H1 (cell line): ENCODE data around the gene BARX2. TPM values are rescaled to one million over a fixed set of nuclear protein-coding genes. Genes with fewer than 3 reads are reported as not detected.

Experiments used
- CTCF ChIA-PET: fragments of 300-600 bp; sonication (Branson Sonifier 250); formaldehyde crosslinking; loops from one replicate; lab custom pipeline; 2021; ENCODE audit not compliant: partially characterized antibody; lab: Charles Lee
- POLR2A ChIA-PET: fragments of 300-600 bp; sonication (Branson Sonifier 250); formaldehyde crosslinking; loops from one replicate; lab custom pipeline; 2021; ENCODE audit warnings: inconsistent platforms; ENCODE audit not compliant: partially characterized antibody; lab: Charles Lee
- DNase-seq, 2 experiments: peaks; one replicate each; pipeline versions ENCODE4 v3.0.0 to v3.0.0-alpha.2; 2010 to 2022; ENCODE audit warnings: low spot score in 2 of 2, low read depth in 1 of 2, mixed read lengths in 1 of 2
- FAIRE-seq: peaks from 2 replicates; lab custom pipeline; 2011; peaks lifted over from hg19 to GRCh38; lab: Jason Lieb, UNC
- H2AFZ ChIP-seq: 2 replicates; pipeline ENCODE4 v1.8.1; 2012; ENCODE audit warnings: low read length, inconsistent platforms
- H2AK5ac ChIP-seq: 2 replicates; pipeline ENCODE4 v1.6.1; 2013; ENCODE audit warnings: low read depth, low read length
- H2BK120ac ChIP-seq: replicated peaks from 2 replicates; pipeline ENCODE3; 2013; ENCODE audit warnings: low read depth, low read length, inconsistent platforms
- H2BK12ac ChIP-seq: 2 replicates; pipeline ENCODE4 v1.6.1; 2013; ENCODE audit warnings: low read depth, low read length
- H2BK15ac ChIP-seq: 2 replicates; pipeline ENCODE4 v1.6.1; 2013; ENCODE audit warnings: low read length
- H2BK20ac ChIP-seq: 2 replicates; pipeline ENCODE4 v1.6.1; 2013; ENCODE audit warnings: low read length
- H2BK5ac ChIP-seq: 2 replicates; pipeline ENCODE4 v1.6.1; 2013; ENCODE audit warnings: low read depth, low read length
- H3K14ac ChIP-seq: 2 replicates; pipeline ENCODE4 v1.6.1; 2013; ENCODE audit warnings: inconsistent platforms; ENCODE audit not compliant: insufficient read length
- H3K18ac ChIP-seq: 2 replicates; pipeline ENCODE4 v1.6.1; 2013; ENCODE audit warnings: low read length; ENCODE audit errors: extremely low read depth
- H3K23ac ChIP-seq: 2 replicates; pipeline ENCODE4 v1.6.1; 2013; ENCODE audit warnings: inconsistent platforms; ENCODE audit not compliant: insufficient read length
- H3K23me2 ChIP-seq: 2 replicates; pipeline ENCODE4 v1.6.1; 2013; ENCODE audit warnings: low read depth, low read length
- H3K27ac ChIP-seq: 2 replicates; pipeline ENCODE4 v1.6.1; 2011; ENCODE audit warnings: low read depth, low read length, inconsistent platforms
- H3K27me3 ChIP-seq, 4 experiments: replicated peaks in 1 of 4; 1 replicate in 1 of 4; 2 replicates in 3 of 4; pipeline versions ENCODE4 v1.6.1 to v1.8.1; 2011 to 2013; ENCODE audit warnings: low read length in 3 of 4, mild to moderate bottlenecking in 3 of 4, inconsistent platforms in 2 of 4, mixed read lengths in 2 of 4, moderate library complexity in 1 of 4; ENCODE audit not compliant: control insufficient read depth in 3 of 4, insufficient read depth in 3 of 4; ENCODE audit errors: extremely low read depth in 1 of 4
- H3K36me3 ChIP-seq, 4 experiments: 2 replicates each; pipeline versions ENCODE4 v1.6.1 to v1.8.1; 2011 to 2013; ENCODE audit warnings: mild to moderate bottlenecking in 4 of 4, low read length in 3 of 4, moderate library complexity in 2 of 4, control low read depth in 1 of 4, inconsistent platforms in 1 of 4; ENCODE audit not compliant: insufficient read depth in 4 of 4, control insufficient read depth in 2 of 4
- H3K4ac ChIP-seq: replicated peaks from 2 replicates; pipeline ENCODE3; 2013; ENCODE audit warnings: low read length, low read depth, mixed read lengths, inconsistent platforms; ENCODE audit not compliant: insufficient read length
- H3K4me1 ChIP-seq, 4 experiments: replicated peaks in 1 of 4; 1 replicate in 1 of 4; 2 replicates in 3 of 4; pipeline versions ENCODE4 v1.6.1 to v1.8.1; 2011 to 2013; ENCODE audit warnings: low read length in 3 of 4, inconsistent platforms in 2 of 4, mixed read lengths in 1 of 4; ENCODE audit not compliant: insufficient read depth in 4 of 4, control insufficient read depth in 3 of 4
- H3K4me2 ChIP-seq, 2 experiments: 2 replicates each; pipeline versions ENCODE4 v1.6.1 to v1.8.1; 2011 to 2013; ENCODE audit warnings: low read depth in 2 of 2, low read length in 2 of 2, control low read depth in 1 of 2, inconsistent platforms in 1 of 2, mild to moderate bottlenecking in 1 of 2; ENCODE audit not compliant: insufficient read depth in 1 of 2
- H3K4me3 ChIP-seq, 4 experiments: fragments of 200-600, 300-600 bp in 1 of 4; sonication (generic), shearing (Covaris generic), sonication (Bioruptor Twin) in 1 of 4; 2 replicates each; pipeline versions ENCODE4 v1.5.1 to v1.8.1; 2011 to 2016; ENCODE audit warnings: low read length in 4 of 4, low read depth in 3 of 4, control low read depth in 2 of 4, inconsistent platforms in 2 of 4, mild to moderate bottlenecking in 2 of 4, mixed read lengths in 1 of 4, moderate library complexity in 1 of 4; ENCODE audit not compliant: insufficient read depth in 2 of 4; ENCODE audit errors: extremely low read depth in 1 of 4
- H3K56ac ChIP-seq: replicated peaks from 2 replicates; pipeline ENCODE3; 2013; ENCODE audit warnings: low read depth, mild to moderate bottlenecking, mixed read lengths, low read length, inconsistent platforms; ENCODE audit not compliant: insufficient read length
- H3K79me1 ChIP-seq: 2 replicates; pipeline ENCODE4 v1.6.1; 2013; ENCODE audit warnings: low read depth, low read length, control low read depth
- H3K79me2 ChIP-seq, 2 experiments: 2 replicates each; pipeline versions ENCODE4 v1.6.1 to v1.8.1; 2012 to 2013; ENCODE audit warnings: low read length in 2 of 2, mild to moderate bottlenecking in 2 of 2, inconsistent platforms in 1 of 2; ENCODE audit not compliant: insufficient read depth in 2 of 2, control insufficient read depth in 1 of 2
- H3K9ac ChIP-seq, 4 experiments: replicated peaks in 1 of 4; 1 replicate in 1 of 4; 2 replicates in 3 of 4; pipeline versions ENCODE4 v1.6.1 to v1.8.1; 2011 to 2013; ENCODE audit warnings: low read depth in 3 of 4, low read length in 3 of 4, control low read depth in 2 of 4, mild to moderate bottlenecking in 2 of 4, moderate library complexity in 2 of 4, inconsistent platforms in 1 of 4; ENCODE audit errors: extremely low read depth in 1 of 4
- H3K9me3 ChIP-seq, 2 experiments: 2 replicates each; pipeline versions ENCODE4 v1.6.1 to v1.8.1; 2012 to 2013; ENCODE audit warnings: mild to moderate bottlenecking in 2 of 2, moderate library complexity in 2 of 2, control low read depth in 1 of 2, inconsistent platforms in 1 of 2, low read depth in 1 of 2, low read length in 1 of 2, mixed read lengths in 1 of 2; ENCODE audit not compliant: insufficient read depth in 2 of 2
- H4K20me1 ChIP-seq, 2 experiments: replicated peaks in 1 of 2; 2 replicates each; pipeline versions ENCODE3 to v1.8.1; 2011 to 2013; ENCODE audit warnings: inconsistent platforms in 2 of 2, low read length in 2 of 2, mild to moderate bottlenecking in 1 of 2; ENCODE audit not compliant: insufficient read depth in 2 of 2, control insufficient read depth in 1 of 2
- H4K5ac ChIP-seq: 2 replicates; pipeline ENCODE4 v1.6.1; 2013; ENCODE audit warnings: low read length, low read depth, mixed read lengths, inconsistent platforms; ENCODE audit not compliant: insufficient read length
- H4K8ac ChIP-seq: 2 replicates; pipeline ENCODE4 v1.8.0; 2013; ENCODE audit warnings: mild to moderate bottlenecking, moderate library complexity, low read length, inconsistent platforms; ENCODE audit not compliant: insufficient read depth; ENCODE audit errors: extremely low read depth
- H4K91ac ChIP-seq: replicated peaks from 2 replicates; pipeline ENCODE3; 2013; ENCODE audit warnings: low read length, mixed read lengths, inconsistent platforms; ENCODE audit not compliant: insufficient read length
- CEBPB ChIP-seq: IDR thresholded peaks from 2 replicates; pipeline ENCODE4 v1.6.1; 2012; ENCODE audit warnings: low read depth, low read length
- JUN ChIP-seq: IDR thresholded peaks from 2 replicates; pipeline ENCODE4 v1.6.1; 2011; ENCODE audit warnings: low read depth, mild to moderate bottlenecking, improper control_type of control experiment, low read length
- TCF12 ChIP-seq: IDR thresholded peaks from 2 replicates; pipeline ENCODE4 v1.6.1; 2011; ENCODE audit warnings: low read depth, mild to moderate bottlenecking, low read length
- WGBS, 2 experiments: shearing (Covaris generic) in 1 of 2; methylation state at CpG; one replicate each; pipeline versions ENCODE4 v1.1.6 to v1.1.7; 2013 to 2015; ENCODE audit warnings: low lambda C conversion rate in 2 of 2, mixed read lengths in 2 of 2, inconsistent platforms in 1 of 2, low coverage in 1 of 2, missing lambda C conversion rate in 1 of 2; ENCODE audit not compliant: insufficient replicate concordance in 2 of 2, insufficient coverage in 1 of 2, insufficient read length in 1 of 2; ENCODE audit errors: extremely low coverage in 1 of 2, missing lambda C conversion rate in 1 of 2; 5-methylcytosine and 5-hydroxymethylcytosine counted together
- polyA plus RNA-seq, 7 experiments: library from polyadenylated mRNA; depleted of rRNA in 3 of 7; stranded (reverse) in 5 of 7; unstranded in 2 of 7; fragments of >200 nt in 5 of 7; fragments of 200-250 nt in 2 of 7; gene quantifications; 1 replicate in 5 of 7; 2 replicates in 1 of 7; 4 replicates in 1 of 7; pipeline versions ENCODE4 v1.2.1 to v1.2.3, GENCODE V29; 2011 to 2013; ENCODE audit warnings: missing spikeins in 2 of 7, mixed read lengths in 2 of 7
- total RNA-seq: library from RNA; stranded (reverse); fragmentation: NEBNext Ultra II Directional; extraction: Animal tissue kit (Norgen Biotek cat#: 25700); gene quantifications from 2 replicates; pipeline ENCODE4 v1.2.1, GENCODE V29; 2021

Gene BARX2
- total and polyA plus RNA-seq, 2 of the 8 experiments (the other 6 are each of a cell fraction or from before 2014, with no cell fraction given): not detected

DNA sequence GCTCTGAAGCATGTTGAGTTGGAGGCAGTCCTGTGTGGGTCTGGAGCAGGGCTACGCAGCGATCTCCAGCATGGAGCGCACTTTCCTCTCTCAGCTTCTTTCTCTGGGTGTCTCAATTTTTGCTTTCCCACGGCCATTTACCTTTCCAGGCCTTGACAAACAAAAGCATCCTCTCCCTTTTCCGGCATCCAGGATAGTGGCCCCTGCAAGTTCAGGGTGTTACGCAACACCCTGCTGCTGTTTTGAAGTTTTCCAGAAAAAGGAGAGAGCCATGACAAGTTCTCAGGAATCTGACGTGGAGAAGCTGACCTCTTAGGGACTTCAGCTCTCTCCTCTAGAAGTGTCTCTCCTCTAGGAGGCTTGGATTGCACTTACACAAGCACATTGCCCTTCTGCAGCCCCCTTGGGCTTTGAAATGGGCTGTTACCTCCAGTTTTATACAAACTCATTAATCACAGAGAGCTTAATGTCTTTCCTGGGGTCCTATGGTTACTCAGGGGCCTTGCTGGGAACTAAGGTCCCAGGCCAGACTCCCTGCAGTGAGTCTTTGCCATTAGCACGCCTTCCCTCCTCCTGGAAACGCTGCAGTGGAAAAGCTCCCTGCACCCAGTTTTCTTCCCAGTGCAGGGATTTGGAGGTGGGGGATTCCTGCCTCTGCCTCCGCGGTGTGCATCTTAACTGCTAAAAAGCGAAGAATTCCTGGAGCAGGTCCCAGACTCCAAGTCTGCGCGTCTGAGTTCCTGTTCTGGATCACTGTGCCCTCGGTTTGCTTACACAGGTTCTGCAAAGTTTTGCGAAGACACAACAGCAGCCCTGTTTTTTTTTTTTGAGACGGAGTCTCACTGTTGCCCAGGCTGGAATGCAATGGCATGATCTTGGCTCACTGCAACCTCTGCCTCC is 80.4 kb downstream of the BARX2 start:
- Histone ChIP-seq H3K27ac (no peak overlapping the region), H3K36me3 (no peaks in the 10 kb centered on the region), H3K14ac (no peak overlapping the region), H3K4me3 (no peak overlapping the region), H2BK120ac (no peak overlapping the region), H3K23me2 (no peaks in the 10 kb centered on the region), H3K79me2 (no peaks in the 10 kb centered on the region), H3K56ac (no peak overlapping the region), H3K18ac (peak overlapping the region; percentile 32; the same call in 1 of the 2 replicates), H2AFZ (peak overlapping the region; percentile 52; the same call in 1 of the 2 replicates), H4K5ac (no peak overlapping the region), H4K91ac (peak overlapping the region; percentile 52), H4K8ac (peak overlapping the region; percentile 7; the same call in 1 of the 2 replicates), H2AK5ac (no peak overlapping the region), H4K20me1 (no peaks in the 10 kb centered on the region), H3K23ac (no peak overlapping the region), H3K4ac (no peak overlapping the region), H2BK15ac (no peak overlapping the region), H2BK20ac (no peak overlapping the region), H3K4me2 (peak overlapping the region in 1 of 2 experiments; percentile 12; a peak in 1 of 4 replicates), H3K9ac (no peak overlapping the region), H3K4me1 (peaks cover 5 to 14% (median 7%) of the 10 kb centered on the region in 4 experiments), H2BK5ac (0 out of 2 replicates have a peak overlapping the region, but pooled peaks have one; percentile 35), H2BK12ac (peak overlapping the region; percentile 62; the same call in 1 of the 2 replicates), H3K9me3 (no peaks in the 10 kb centered on the region), H3K79me1 (no peaks in the 10 kb centered on the region), H3K27me3 (no peaks in the 10 kb centered on the region)
- ChIA-PET CTCF (interaction anchor here (0.6 to 2.9 kb wide), 6 partner anchors 18 to 294 kb away, joined by 3 to 12 read pairs (median 3); partner anchors contain the start of gene BARX2), POLR2A (no interaction called here)
- TF ChIP-seq TCF12 (no peak), JUN (no peak), CEBPB (peak; percentile 96)
- FAIRE-seq (no peak), DNase-seq (no peak)
- WGBS, 2 experiments: 91% methylated on average over 16 of the region's 17 CpGs; no CpG with 5 or more reads in 1 of the 2 experiments
